ENCODE measurements around the gene SLC13A3. TPM values are rescaled to one million over a fixed set of nuclear protein-coding genes. Genes with fewer than 3 reads are reported as not detected.

The SLC13A3 gene
- total RNA-seq, 4 donors from 2014 or later, result 0.20 to 2.8 (median 1.1) TPM

DNA sequence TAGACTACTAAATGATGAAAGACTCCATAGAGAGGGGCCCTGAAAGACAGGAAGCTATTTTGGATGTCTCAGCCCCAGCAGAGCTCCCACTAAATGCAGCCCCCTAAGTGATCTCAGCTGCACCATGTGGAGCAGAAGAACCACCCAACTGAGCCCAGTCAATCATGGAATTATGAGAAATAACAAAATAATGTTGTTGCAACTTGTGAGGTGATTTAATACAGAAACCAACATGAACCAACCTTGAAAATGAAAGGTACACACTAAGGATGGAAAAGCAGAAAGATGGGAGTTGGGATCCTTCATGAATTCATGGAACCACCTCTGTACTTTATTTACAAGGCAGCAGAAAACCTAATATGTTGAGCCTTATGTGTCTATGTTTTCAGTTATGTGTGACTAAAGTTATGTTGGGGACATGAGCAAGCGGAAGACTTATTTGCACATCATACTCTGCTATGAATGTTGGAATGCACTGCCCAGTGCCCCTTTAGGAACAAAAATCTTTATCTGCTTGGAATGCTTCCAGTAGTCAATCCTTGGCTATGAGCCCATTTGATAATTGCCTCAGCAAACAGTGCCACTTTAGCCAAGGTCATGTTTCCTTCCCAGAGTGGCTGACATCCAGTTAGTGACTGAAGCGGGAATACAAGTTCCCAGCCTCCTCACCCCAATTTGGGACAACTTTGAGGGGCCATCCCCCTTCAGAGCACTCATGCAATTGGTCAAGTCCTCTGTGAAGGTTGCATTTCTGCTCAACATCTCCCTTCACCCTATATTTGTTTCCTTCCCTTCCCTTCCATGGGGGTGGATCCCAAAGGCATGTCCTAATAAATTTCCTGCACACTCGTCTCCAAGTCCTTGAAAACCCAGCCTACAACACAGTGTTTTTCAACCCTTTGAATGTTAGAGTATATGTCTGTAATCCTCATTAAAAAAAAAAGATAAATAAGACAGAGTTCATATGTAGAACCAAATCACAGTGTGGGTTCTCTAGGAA is 19.6 kb upstream of the SLC13A3 start:
- in situ Hi-C loops (cut with MboI; ENCODE audit: low sequenced_read_pairs in 4 of 4) (no loop called here), intact Hi-C loops (cut with DNase I; ENCODE audit: low total_unique reads) (no loop called here)
- peaks cover 0 to 6% (median 0%) of the 10 kb centered on the region in 3 donors for H3K9me3 ChIP-seq
- DNase-seq, result no peak
- H3K36me3 ChIP-seq, result no peaks in the 10 kb centered on the region
- no peaks in the 10 kb centered on the region for H3K27me3 ChIP-seq
- TF ChIP-seq POLR2A (IDR thresholded peaks at IDR 0.05), result no peak
- TF ChIP-seq, protein P1, sequence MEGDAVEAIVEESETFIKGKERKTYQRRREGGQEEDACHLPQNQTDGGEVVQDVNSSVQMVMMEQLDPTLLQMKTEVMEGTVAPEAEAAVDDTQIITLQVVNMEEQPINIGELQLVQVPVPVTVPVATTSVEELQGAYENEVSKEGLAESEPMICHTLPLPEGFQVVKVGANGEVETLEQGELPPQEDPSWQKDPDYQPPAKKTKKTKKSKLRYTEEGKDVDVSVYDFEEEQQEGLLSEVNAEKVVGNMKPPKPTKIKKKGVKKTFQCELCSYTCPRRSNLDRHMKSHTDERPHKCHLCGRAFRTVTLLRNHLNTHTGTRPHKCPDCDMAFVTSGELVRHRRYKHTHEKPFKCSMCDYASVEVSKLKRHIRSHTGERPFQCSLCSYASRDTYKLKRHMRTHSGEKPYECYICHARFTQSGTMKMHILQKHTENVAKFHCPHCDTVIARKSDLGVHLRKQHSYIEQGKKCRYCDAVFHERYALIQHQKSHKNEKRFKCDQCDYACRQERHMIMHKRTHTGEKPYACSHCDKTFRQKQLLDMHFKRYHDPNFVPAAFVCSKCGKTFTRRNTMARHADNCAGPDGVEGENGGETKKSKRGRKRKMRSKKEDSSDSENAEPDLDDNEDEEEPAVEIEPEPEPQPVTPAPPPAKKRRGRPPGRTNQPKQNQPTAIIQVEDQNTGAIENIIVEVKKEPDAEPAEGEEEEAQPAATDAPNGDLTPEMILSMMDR (IDR thresholded peaks at IDR 0.05 in 4 of 5, conservative IDR thresholded peaks at IDR 0.05 in 1 of 5), result no peak
- ATAC-seq, result no peak
- H3K4me1 ChIP-seq, result no peaks in the 10 kb centered on the region
- no peak overlapping the region for H3K27ac ChIP-seq
- no peak overlapping the region for H3K4me3 ChIP-seq

DNA sequence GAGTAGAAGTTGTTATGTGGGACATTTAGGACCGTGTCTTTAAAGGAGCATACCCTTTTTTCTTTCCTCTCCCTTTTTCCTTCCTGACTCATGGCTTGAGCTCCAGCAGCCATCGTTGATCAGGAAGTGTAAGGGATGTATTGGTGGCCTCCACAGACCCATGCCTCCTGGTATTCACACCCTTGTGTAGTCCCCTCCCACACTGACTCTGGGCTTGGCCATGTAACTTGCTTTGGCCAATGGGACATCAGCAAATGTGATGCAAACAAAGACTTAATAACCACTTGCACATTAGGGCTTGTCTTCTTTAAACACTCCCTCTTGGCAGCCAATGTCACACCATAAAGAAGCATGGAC is 18.9 kb upstream of the SLC13A3 start:
- Histone ChIP-seq H3K36me3 (no peaks in the 10 kb centered on the region), H3K27ac (no peak overlapping the region), H3K4me1 (no peaks in the 10 kb centered on the region), H3K4me3 (no peak overlapping the region), H3K9me3 (peaks cover 0 to 6% (median 0%) of the 10 kb centered on the region in 3 donors), H3K27me3 (no peaks in the 10 kb centered on the region)
- in situ Hi-C loops (cut with MboI; ENCODE audit: low sequenced_read_pairs in 4 of 4), result no loop called here
- DNase-seq, result no peak
- TF ChIP-seq POLR2A (IDR thresholded peaks at IDR 0.05), result no peak
- TF ChIP-seq, protein P1 (IDR thresholded peaks at IDR 0.05 in 4 of 5, conservative IDR thresholded peaks at IDR 0.05 in 1 of 5), result no peak
- no peak for ATAC-seq
- intact Hi-C loops (cut with DNase I; ENCODE audit: low total_unique reads), result no loop called here

DNA sequence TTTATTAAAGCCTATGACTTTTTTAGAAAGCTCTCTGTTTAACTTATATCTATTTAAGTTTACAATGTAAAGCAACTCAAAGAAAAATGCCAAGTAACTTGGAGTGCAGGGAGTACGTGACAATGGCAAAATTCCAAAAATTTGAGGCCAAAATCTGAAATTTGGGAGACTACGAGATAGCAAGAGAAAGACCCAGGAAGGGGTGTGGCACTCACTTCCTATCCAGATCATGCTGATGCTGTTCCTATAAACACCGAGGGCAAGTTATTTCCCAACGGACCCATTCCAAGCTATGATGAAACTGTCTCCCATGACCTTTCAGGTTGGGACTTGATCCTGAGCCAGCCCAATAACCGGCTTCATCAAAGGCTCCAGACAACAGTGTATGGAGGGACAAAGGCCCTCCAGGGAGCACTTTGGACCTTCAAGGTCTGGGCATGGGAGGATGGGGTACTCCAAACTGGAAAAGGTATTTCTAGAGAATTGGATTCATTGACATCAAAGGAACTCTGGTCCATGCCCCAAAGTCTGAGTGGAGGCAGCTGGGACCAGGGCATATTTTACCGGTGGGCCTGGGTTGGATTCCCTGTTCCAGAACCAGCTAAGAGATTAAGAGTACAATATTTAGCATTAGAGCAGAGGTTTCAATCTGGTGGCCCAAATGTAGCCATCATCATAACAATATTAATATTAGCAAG is 15.7 kb upstream of the SLC13A3 start:
- Histone ChIP-seq H3K4me3 (no peak overlapping the region), H3K4me1 (no peaks in the 10 kb centered on the region), H3K36me3 (no peaks in the 10 kb centered on the region), H3K27ac (no peak overlapping the region), H3K9me3 (peaks cover 0 to 6% (median 0%) of the 10 kb centered on the region in 3 donors), H3K27me3 (no peaks in the 10 kb centered on the region)
- in situ Hi-C loops (cut with MboI; ENCODE audit: low sequenced_read_pairs in 4 of 4) (no loop called here), intact Hi-C loops (cut with DNase I; ENCODE audit: low total_unique reads) (no loop called here)
- TF ChIP-seq, protein P1 (IDR thresholded peaks at IDR 0.05 in 4 of 5, conservative IDR thresholded peaks at IDR 0.05 in 1 of 5), result no peak
- no peak for TF ChIP-seq POLR2A (IDR thresholded peaks at IDR 0.05)
- ATAC-seq (no peak), DNase-seq (no peak)

DNA sequence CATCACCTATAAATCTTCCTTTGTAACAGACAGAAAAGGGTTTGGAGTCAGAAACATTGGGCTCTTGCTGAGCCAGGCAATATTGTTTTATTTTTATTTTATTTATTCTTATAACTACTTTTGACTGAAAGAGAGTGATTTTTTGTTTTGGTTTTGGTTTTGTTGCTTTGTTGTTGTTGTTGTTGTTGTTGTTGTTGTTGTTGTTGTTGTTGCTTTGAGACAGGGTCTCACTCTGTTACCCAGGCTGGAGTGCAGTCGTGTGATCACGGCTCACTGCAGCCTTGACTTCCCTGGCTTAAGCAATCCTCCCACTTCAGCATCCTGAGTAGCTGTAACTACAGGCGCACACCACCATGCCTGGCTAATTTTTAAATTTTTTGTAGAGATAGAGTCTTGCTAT is 15.0 kb upstream of the SLC13A3 start:
- Histone ChIP-seq H3K36me3 (no peaks in the 10 kb centered on the region), H3K27me3 (no peaks in the 10 kb centered on the region), H3K4me3 (no peak overlapping the region), H3K9me3 (peaks cover 0 to 6% (median 0%) of the 10 kb centered on the region in 3 donors), H3K27ac (no peak overlapping the region), H3K4me1 (no peaks in the 10 kb centered on the region)
- TF ChIP-seq, protein P1 (IDR thresholded peaks at IDR 0.05 in 4 of 5, conservative IDR thresholded peaks at IDR 0.05 in 1 of 5), result no peak
- no peak for TF ChIP-seq POLR2A (IDR thresholded peaks at IDR 0.05)
- intact Hi-C loops (cut with DNase I; ENCODE audit: low total_unique reads) (no loop called here), in situ Hi-C loops (cut with MboI; ENCODE audit: low sequenced_read_pairs in 4 of 4) (no loop called here)
- ATAC-seq, result no peak
- no peak for DNase-seq

All from gastrocnemius medialis (tissue), 4 donors.